GM19099 (cell line): Measurements from ENCODE around the gene AOC2.

Source experiments
- POLR2A ChIP-seq: IDR thresholded peaks from 3 replicates; pipeline ENCODE4 v1.6.1; 2011; ENCODE audit warnings: low read depth; ENCODE audit not compliant: insufficient read length; ENCODE audit errors: extremely low read depth

AOC2 gene

GRCh38 chr17:42844761-42845555, 578 bp downstream of the AOC2 start:
- TF ChIP-seq POLR2A, result no peak

- TF ChIP-seq POLR2A, result no peak
Observed at GRCh38 chr17:42845556-42845917, 1.2 kb downstream of the AOC2 start.

- no peak for TF ChIP-seq POLR2A
Observed at GRCh38 chr17:42845918-42846593, 1.7 kb downstream of the AOC2 start.

- TF ChIP-seq POLR2A, result no peak
Observed at GRCh38 chr17:42846594-42847280, 2.4 kb downstream of the AOC2 start.

GRCh38 chr17:42848093-42848492, 3.7 kb downstream of the AOC2 start:
- TF ChIP-seq POLR2A, result no peak

- no peak for TF ChIP-seq POLR2A
Observed at GRCh38 chr17:42849031-42849430, 4.7 kb downstream of the AOC2 start.

- no peak for TF ChIP-seq POLR2A
Observed at GRCh38 chr17:42849451-42850181, 5.2 kb downstream of the AOC2 start.

- TF ChIP-seq POLR2A, result no peak
Observed at GRCh38 chr17:42850954-42851353, 6.6 kb downstream of the AOC2 start, which contains the start of gene AOC3. AOC3 (plus strand) TSS chr17:42851199; CDS start chr17:42851344, 145 bp downstream.

GRCh38 chr17:42852351-42852750, 8.0 kb downstream of the AOC2 start:
- no peak for TF ChIP-seq POLR2A

GRCh38 chr17:42853004-42853403, 8.6 kb downstream of the AOC2 start:
- no peak for TF ChIP-seq POLR2A

GRCh38 chr17:42853597-42853967, 9.2 kb downstream of the AOC2 start:
- TF ChIP-seq POLR2A, result no peak

GRCh38 chr17:42853968-42854790, 9.8 kb downstream of the AOC2 start:
- TF ChIP-seq POLR2A, result no peak

GRCh38 chr17:42855048-42855596, 10.7 kb downstream of the AOC2 start:
- no peak for TF ChIP-seq POLR2A

GRCh38 chr17:42857389-42857788, 13.0 kb downstream of the AOC2 start:
- TF ChIP-seq POLR2A, result no peak
